Motor neuron (in vitro differentiated cells): ENCODE data around the gene SEMA3F. TPM values are rescaled to one million over a fixed set of nuclear protein-coding genes. Genes with fewer than 3 reads are reported as not detected.

Experiments
- ATAC-seq, 8 experiments: fragments of 200-7000 bp; cut with Tn5 transposase; replicated peaks in 6 of 8; 2 replicates each; pipeline ENCODE4 v1.8.0; 2021; ENCODE audit warnings: mild to moderate bottlenecking in 8 of 8, moderate library complexity in 8 of 8
- H3K27ac ChIP-seq, 2 donors: fragments of 250-450 bp; sonication (Bioruptor Pico); 2 replicates each; pipeline ENCODE4 v1.9.0; 2021; ENCODE audit warnings: antibody characterized with exemption in 2 of 2, mild to moderate bottlenecking in 2 of 2, moderate library complexity in 1 of 2
- H3K4me1 ChIP-seq, 2 donors: fragments of 250-450 bp; sonication (Bioruptor Pico); replicated peaks in 1 of 2; 2 replicates each; pipeline ENCODE4 v1.6.1; 2021; ENCODE audit warnings: antibody characterized with exemption in 2 of 2, mild to moderate bottlenecking in 2 of 2, moderate library complexity in 1 of 2
- H3K4me3 ChIP-seq, 5 donors: fragments of 250-450 bp; sonication (Bioruptor Pico); 2 replicates each; pipeline ENCODE4 v1.9.0; 2021; ENCODE audit warnings: antibody characterized with exemption in 5 of 5, mild to moderate bottlenecking in 5 of 5, moderate library complexity in 4 of 5
- WGBS, 10 experiments: fragments of 450-650 bp; shearing (Covaris generic); methylation state at CpG; one replicate each; pipeline ENCODE4 v1.0.0; 2022; 5-methylcytosine and 5-hydroxymethylcytosine counted together
- in situ Hi-C, 9 experiments: fragments of 400-800 bp; cut with MboI; loops; one replicate each; pipeline ENCODE4 v1.15.0; 2021; ENCODE audit warnings: low sequenced_read_pairs in 9 of 9, low pct_unique_long_range_greater_than_20kb in 2 of 9; ENCODE audit not compliant: unreplicated experiment in 9 of 9
- total RNA-seq, 8 experiments: library from RNA; unstranded; fragments of 300-600 nt; gene quantifications; 2 replicates each; pipeline versions ENCODE4 v1.2.3 to v1.2.4, GENCODE V29; 2022

Gene SEMA3F
- total RNA-seq, 8 experiments from 2014 or later: 0.61 to 8.5 (median 3.1) TPM

GRCh38 chr3:50124052-50124799, 30.9 kb upstream of the SEMA3F start:
- in situ Hi-C loops: loop anchor here in 1 of 9 experiments (5.0 kb wide), 1 partner anchor 63 kb away; no protein-coding TSS in a partner anchor
- H3K4me3 ChIP-seq: no peak overlapping the region
- 40% methylated on average over 1 of the region's 15 CpGs; no CpG with 5 or more reads in 9 of the 10 experiments for WGBS, 10 experiments
- H3K27ac ChIP-seq: no peak overlapping the region
- peak; percentile 2 to 36 (median 26) for ATAC-seq
- peaks cover 27 to 45% of the 10 kb centered on the region in 2 donors for H3K4me1 ChIP-seq

- Histone ChIP-seq H3K27ac (no peak overlapping the region), H3K4me3 (no peak overlapping the region), H3K4me1 (peaks cover 27 to 45% of the 10 kb centered on the region in 2 donors)
- in situ Hi-C loops: loop anchor here in 1 of 9 experiments (5.0 kb wide), 1 partner anchor 63 kb away; no protein-coding TSS in a partner anchor
- WGBS, 10 experiments: 40 to 84% (median 40%) methylated on average over 1 to 5 of the region's 12 CpGs; no CpG with 5 or more reads in 7 of the 10 experiments
- peak in 2 of 8 experiments; percentile 3 to 7 for ATAC-seq
These were observed 30.3 kb upstream of the SEMA3F start for GRCh38 chr3:50124800-50125178.

- 90 to 100% (median 100%) methylated on average over 1 to 2 of the region's 9 CpGs; no CpG with 5 or more reads in 7 of the 10 experiments for WGBS, 10 experiments
- H3K27ac ChIP-seq: no peak overlapping the region
- peaks cover 27 to 45% of the 10 kb centered on the region in 2 donors for H3K4me1 ChIP-seq
- H3K4me3 ChIP-seq: no peak overlapping the region
- in situ Hi-C loops: no loop called here
- peak in 2 of 8 experiments; percentile 9 to 11 for ATAC-seq
These were observed 29.4 kb upstream of the SEMA3F start for GRCh38 chr3:50125541-50126286.

DNA sequence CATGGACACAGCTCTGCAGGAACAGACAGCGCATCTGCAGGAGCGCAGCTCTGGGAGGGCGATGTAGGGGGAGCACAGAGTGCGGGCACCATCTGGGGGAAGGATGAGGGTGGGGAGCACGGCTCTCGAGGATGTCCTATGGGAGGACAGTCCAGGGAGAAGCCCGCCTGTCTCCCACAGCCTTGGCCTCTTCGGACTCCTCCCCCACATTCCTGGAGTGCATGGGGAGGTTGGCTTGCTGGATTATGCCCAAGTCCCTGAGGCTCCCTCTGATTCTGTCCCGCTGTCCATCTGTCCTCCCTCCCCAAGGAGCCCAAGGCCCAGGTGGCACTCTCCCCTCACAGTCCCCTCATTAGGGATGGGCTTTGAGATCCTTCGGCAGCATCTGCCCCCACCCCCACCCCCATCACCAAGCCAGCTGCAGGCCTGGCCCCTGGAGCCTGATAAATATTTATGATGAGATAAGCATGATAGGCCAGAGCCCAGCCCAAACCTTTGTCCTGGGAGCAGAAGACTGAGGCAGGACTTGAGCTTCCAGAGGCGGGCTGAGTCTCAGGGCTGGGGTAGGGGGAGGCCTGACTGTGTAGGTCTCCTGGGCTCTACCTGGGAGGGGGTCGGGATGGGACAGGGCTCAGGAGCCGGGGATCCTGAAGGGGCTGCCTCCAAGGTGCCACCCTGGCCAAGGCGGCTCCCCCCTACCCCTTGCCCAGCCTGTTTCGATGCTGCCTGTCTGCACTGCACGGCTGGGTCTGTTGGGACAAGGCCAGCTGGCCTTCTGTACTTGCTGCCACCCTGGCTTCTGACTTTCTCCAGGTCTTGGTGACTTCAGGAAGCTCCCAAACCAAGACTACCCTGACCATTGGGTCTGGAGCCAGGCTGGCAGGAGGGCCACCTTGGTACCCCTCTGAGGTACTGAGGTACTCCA, 28.6 kb upstream of the SEMA3F start:
- H3K4me3 ChIP-seq: no peak overlapping the region
- 47% methylated on average over 3 of the region's 16 CpGs; no CpG with 5 or more reads in 9 of the 10 experiments for WGBS, 10 experiments
- no peak overlapping the region for H3K27ac ChIP-seq
- in situ Hi-C loops: no loop called here
- peaks cover 27 to 45% of the 10 kb centered on the region in 2 donors for H3K4me1 ChIP-seq
- ATAC-seq: peak; percentile 4 to 57 (median 37)

DNA sequence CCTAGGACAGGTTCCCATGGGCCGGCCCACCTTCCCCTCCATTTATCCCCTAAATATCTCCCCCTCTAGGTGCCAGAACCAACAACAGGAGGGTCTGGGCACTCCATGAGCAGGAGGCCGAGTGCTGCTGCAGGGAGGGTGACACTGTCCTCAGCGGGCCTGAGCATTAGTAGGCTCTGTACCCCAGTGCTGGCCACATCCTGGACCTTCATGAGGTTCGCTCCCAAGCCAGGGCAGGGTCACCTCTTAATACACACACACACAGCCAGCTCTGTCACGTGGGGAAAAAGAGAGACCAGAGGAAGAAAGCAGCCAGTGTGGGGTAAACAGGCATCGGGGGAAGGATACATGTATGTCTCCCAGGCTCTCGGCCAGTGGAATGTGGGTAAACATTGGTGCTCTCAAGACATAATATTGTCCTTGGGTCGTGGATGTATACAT, 27.9 kb upstream of the SEMA3F start:
- peaks cover 27 to 45% of the 10 kb centered on the region in 2 donors for H3K4me1 ChIP-seq
- H3K4me3 ChIP-seq: no peak overlapping the region
- in situ Hi-C loops: no loop called here
- peak in 1 of 8 experiments; percentile 27 for ATAC-seq
- 20 to 100% (median 100%) methylated on average over 1 to 4 of the region's 8 CpGs; no CpG with 5 or more reads in 4 of the 10 experiments for WGBS, 10 experiments
- H3K27ac ChIP-seq: no peak overlapping the region

- in situ Hi-C loops: no loop called here
- Histone ChIP-seq H3K27ac (no peak overlapping the region), H3K4me1 (peaks cover 27 to 45% of the 10 kb centered on the region in 2 donors), H3K4me3 (no peak overlapping the region)
- ATAC-seq: no peak
- whole genome bisulfite sequencing, 10 experiments: 17 to 100% (median 70%) methylated on average over 1 to 4 of the region's 4 CpGs; no CpG with 5 or more reads in 1 of the 10 experiments
These were observed 27.1 kb upstream of the SEMA3F start for GRCh38 chr3:50128001-50128400.

DNA sequence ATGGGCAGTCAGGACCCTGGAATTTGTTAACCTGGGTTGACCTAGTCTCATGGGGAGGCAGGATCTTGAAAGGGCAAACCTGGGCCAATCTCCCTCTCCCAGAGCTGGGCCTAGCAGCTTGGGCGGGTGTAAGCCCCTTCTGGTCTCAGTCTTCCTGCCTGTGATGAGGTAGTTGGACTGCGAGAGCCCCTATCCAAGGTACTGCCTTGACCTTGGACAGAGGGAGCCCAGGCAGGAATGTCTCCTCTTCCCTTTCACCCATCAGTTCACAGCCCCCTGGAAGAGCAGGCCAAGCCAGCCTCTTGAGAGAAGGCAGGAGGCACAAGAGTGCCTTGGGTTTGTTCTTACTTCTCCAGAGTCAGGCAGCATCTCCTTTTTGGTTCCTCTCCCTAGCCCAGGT, 24.7 kb upstream of the SEMA3F start:
- Histone ChIP-seq H3K27ac (no peak overlapping the region), H3K4me1 (peaks cover 18 to 36% of the 10 kb centered on the region in 2 donors), H3K4me3 (no peak overlapping the region)
- in situ Hi-C loops: no loop called here
- WGBS, 10 experiments: 83 to 100% (median 100%) methylated on average over 1 to 2 of the region's 2 CpGs; no CpG with 5 or more reads in 6 of the 10 experiments
- ATAC-seq: no peak

DNA sequence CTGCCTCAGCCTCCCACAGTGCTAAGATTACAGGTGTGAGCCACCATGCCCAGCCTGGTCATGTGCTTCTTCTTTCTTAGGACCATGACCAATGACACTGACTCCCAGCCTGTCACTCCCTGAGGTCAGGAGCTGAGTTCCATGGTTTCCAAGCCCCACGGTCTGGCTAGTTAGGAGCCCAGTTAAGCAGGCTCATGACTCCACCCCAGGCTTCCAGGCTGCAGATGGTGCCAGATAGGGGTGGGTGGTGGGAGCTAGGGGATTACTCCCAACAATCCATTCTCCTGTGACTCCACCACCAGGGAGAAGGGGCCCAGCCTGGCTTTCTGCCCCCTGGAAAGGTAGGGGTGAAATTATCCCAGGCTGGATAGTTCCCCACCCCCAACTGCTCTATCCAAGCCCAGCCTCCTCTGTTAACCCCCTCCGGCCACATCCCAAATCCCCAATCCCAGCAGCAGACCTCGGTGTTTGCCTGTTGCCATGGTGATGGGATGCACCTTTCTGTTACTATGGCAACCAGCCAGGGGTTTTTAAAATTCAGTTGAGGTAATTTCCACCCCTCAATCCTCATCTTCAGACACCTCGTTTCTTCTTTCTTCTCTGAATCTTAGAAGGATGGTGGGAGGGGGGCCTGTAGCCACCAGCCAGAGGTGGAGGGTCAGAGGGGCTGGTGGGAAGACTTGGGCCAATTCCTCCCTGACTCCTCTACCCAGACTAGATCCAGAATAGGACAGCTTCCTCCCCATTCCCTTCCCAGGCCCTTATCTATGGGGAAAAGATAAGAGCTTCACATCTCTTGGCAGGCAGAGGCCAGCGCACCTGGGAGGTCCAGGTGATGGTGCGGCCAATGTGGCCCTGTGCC, 22.5 kb upstream of the SEMA3F start:
- Histone ChIP-seq H3K4me1 (peaks cover 12 to 32% of the 10 kb centered on the region in 2 donors), H3K4me3 (no peak overlapping the region), H3K27ac (no peak overlapping the region)
- ATAC-seq: peak in 2 of 8 experiments; percentile 20 to 38
- WGBS, 10 experiments: 39 to 75% methylated on average over 2 of the region's 6 CpGs; no CpG with 5 or more reads in 8 of the 10 experiments
- in situ Hi-C loops: no loop called here

GRCh38 chr3:50133283-50133615, 21.9 kb upstream of the SEMA3F start:
- 80% methylated on average over 1 of the region's 4 CpGs; no CpG with 5 or more reads in 9 of the 10 experiments for WGBS, 10 experiments
- H3K27ac ChIP-seq: no peak overlapping the region

GRCh38 chr3:50134367-50134766, 20.8 kb upstream of the SEMA3F start:
- in situ Hi-C loops: no loop called here
- Histone ChIP-seq H3K4me3 (no peak overlapping the region), H3K27ac (no peak overlapping the region), H3K4me1 (peaks cover 29 to 49% of the 10 kb centered on the region in 2 donors)
- 0% methylated on average over 1 of the region's 2 CpGs; no CpG with 5 or more reads in 9 of the 10 experiments for WGBS, 10 experiments
- no peak for ATAC-seq

More at GRCh38 chr3:50133283-50133615, 21.9 kb upstream of the SEMA3F start:
- peaks cover 18 to 38% of the 10 kb centered on the region in 2 donors for H3K4me1 ChIP-seq
- ATAC-seq: no peak
- no peak overlapping the region for H3K4me3 ChIP-seq
- in situ Hi-C loops: no loop called here

DNA sequence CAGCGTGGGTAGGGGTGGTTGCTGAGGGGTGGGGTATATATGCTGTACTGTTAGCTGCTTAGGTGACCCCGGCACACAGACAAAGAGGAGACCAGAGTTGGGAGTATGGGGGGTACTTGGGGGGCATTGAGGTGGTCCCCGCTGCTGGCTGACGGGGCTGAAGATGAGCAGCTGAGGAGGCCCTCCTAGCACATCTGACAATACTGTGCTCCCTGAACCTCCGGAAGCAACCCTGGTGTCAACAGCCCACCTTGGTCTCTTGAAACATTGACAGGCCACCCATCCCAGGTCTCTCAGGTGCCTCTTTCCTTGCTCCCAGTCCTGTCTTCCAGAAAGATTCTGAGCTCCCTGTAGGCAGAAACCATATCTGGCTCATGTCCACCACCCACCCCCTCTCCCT, 19.2 kb upstream of the SEMA3F start:
- in situ Hi-C loops: no loop called here
- 67% methylated on average over 1 of the region's 5 CpGs; no CpG with 5 or more reads in 9 of the 10 experiments for WGBS, 10 experiments
- no peak overlapping the region for H3K4me3 ChIP-seq
- no peak overlapping the region for H3K27ac ChIP-seq
- H3K4me1 ChIP-seq: peaks cover 35 to 54% of the 10 kb centered on the region in 2 donors
- no peak for ATAC-seq
